Liver (tissue), 3 donors: ENCODE measurements around the gene C20orf202.

Experiments used
- GABPA ChIP-seq, 2 donors: IDR thresholded peaks in 1 of 2; conservative IDR thresholded peaks in 1 of 2; 2 replicates each; pipeline ENCODE4 v1.6.1; 2016; ENCODE audit warnings: antibody characterized with exemption in 2 of 2, mild to moderate bottlenecking in 1 of 2, moderate library complexity in 1 of 2
- JUND ChIP-seq, 2 donors: IDR thresholded peaks; 2 replicates each; pipeline ENCODE4 v1.6.1; 2016; ENCODE audit warnings: antibody characterized with exemption in 2 of 2
- RXRA ChIP-seq, 2 donors: IDR thresholded peaks; 2 replicates each; pipeline ENCODE4 v1.6.1; 2017 to 2018; ENCODE audit warnings: antibody characterized with exemption in 2 of 2, mild to moderate bottlenecking in 1 of 2
- SP1 ChIP-seq: IDR thresholded peaks from 2 replicates; pipeline ENCODE4 v1.6.1; 2018; ENCODE audit warnings: antibody characterized with exemption, mild to moderate bottlenecking
- TAF1 ChIP-seq: conservative IDR thresholded peaks from 2 replicates; pipeline ENCODE4 v1.6.1; 2016; ENCODE audit warnings: antibody characterized with exemption, mild to moderate bottlenecking
- YY1 ChIP-seq: IDR thresholded peaks from 2 replicates; pipeline ENCODE4 v1.6.1; 2016; ENCODE audit warnings: antibody characterized with exemption, mild to moderate bottlenecking
- TF ChIP-seq, protein P1 (sequence below): IDR thresholded peaks from 2 replicates; pipeline ENCODE4 v1.6.1; 2016; ENCODE audit warnings: antibody characterized with exemption
- TF ChIP-seq, protein P2 (sequence below): fragments of 150-350 bp; IDR thresholded peaks from 2 replicates; pipeline ENCODE4 v1.5.1; 2017; ENCODE audit warnings: improper control_type of control experiment, low read depth, low read length; ENCODE audit not compliant: missing input control
- TF ChIP-seq, protein P3 (sequence below): IDR thresholded peaks from 2 replicates; pipeline ENCODE4 v1.6.1; 2016; ENCODE audit warnings: antibody characterized with exemption
- TF ChIP-seq, protein P4 (sequence below): IDR thresholded peaks from 2 replicates; pipeline ENCODE4 v1.6.1; 2016; ENCODE audit warnings: antibody characterized with exemption, mild to moderate bottlenecking
- donor health status: healthy.
- donor health status: healthy.

DNA sequence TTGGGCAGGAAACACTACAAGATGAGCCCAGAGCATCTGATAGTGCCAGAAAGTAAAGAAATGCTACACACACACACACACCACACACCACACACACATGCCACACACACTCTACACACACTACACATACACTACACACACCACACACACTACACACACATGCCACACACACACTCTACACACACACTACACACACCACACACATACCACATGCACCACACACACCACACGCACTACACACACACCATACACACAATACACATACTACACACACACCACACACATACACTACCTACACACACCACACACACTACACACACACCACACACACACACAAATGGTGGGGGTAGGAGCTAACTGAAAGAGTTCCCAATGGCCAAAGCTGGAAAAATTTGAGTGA lies 14.9 kb upstream of the C20orf202 start:
- TF ChIP-seq, protein P1, sequence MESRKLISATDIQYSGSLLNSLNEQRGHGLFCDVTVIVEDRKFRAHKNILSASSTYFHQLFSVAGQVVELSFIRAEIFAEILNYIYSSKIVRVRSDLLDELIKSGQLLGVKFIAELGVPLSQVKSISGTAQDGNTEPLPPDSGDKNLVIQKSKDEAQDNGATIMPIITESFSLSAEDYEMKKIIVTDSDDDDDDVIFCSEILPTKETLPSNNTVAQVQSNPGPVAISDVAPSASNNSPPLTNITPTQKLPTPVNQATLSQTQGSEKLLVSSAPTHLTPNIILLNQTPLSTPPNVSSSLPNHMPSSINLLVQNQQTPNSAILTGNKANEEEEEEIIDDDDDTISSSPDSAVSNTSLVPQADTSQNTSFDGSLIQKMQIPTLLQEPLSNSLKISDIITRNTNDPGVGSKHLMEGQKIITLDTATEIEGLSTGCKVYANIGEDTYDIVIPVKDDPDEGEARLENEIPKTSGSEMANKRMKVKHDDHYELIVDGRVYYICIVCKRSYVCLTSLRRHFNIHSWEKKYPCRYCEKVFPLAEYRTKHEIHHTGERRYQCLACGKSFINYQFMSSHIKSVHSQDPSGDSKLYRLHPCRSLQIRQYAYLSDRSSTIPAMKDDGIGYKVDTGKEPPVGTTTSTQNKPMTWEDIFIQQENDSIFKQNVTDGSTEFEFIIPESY, result no peak
- TF ChIP-seq, protein P2, sequence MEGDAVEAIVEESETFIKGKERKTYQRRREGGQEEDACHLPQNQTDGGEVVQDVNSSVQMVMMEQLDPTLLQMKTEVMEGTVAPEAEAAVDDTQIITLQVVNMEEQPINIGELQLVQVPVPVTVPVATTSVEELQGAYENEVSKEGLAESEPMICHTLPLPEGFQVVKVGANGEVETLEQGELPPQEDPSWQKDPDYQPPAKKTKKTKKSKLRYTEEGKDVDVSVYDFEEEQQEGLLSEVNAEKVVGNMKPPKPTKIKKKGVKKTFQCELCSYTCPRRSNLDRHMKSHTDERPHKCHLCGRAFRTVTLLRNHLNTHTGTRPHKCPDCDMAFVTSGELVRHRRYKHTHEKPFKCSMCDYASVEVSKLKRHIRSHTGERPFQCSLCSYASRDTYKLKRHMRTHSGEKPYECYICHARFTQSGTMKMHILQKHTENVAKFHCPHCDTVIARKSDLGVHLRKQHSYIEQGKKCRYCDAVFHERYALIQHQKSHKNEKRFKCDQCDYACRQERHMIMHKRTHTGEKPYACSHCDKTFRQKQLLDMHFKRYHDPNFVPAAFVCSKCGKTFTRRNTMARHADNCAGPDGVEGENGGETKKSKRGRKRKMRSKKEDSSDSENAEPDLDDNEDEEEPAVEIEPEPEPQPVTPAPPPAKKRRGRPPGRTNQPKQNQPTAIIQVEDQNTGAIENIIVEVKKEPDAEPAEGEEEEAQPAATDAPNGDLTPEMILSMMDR, result no peak
- TF ChIP-seq SP1, result no peak
- TF ChIP-seq, protein P3, sequence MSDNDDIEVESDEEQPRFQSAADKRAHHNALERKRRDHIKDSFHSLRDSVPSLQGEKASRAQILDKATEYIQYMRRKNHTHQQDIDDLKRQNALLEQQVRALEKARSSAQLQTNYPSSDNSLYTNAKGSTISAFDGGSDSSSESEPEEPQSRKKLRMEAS, result no peak
- TF ChIP-seq, protein P4, sequence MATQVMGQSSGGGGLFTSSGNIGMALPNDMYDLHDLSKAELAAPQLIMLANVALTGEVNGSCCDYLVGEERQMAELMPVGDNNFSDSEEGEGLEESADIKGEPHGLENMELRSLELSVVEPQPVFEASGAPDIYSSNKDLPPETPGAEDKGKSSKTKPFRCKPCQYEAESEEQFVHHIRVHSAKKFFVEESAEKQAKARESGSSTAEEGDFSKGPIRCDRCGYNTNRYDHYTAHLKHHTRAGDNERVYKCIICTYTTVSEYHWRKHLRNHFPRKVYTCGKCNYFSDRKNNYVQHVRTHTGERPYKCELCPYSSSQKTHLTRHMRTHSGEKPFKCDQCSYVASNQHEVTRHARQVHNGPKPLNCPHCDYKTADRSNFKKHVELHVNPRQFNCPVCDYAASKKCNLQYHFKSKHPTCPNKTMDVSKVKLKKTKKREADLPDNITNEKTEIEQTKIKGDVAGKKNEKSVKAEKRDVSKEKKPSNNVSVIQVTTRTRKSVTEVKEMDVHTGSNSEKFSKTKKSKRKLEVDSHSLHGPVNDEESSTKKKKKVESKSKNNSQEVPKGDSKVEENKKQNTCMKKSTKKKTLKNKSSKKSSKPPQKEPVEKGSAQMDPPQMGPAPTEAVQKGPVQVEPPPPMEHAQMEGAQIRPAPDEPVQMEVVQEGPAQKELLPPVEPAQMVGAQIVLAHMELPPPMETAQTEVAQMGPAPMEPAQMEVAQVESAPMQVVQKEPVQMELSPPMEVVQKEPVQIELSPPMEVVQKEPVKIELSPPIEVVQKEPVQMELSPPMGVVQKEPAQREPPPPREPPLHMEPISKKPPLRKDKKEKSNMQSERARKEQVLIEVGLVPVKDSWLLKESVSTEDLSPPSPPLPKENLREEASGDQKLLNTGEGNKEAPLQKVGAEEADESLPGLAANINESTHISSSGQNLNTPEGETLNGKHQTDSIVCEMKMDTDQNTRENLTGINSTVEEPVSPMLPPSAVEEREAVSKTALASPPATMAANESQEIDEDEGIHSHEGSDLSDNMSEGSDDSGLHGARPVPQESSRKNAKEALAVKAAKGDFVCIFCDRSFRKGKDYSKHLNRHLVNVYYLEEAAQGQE, result no peak
- TF ChIP-seq TAF1, result no peak
- TF ChIP-seq RXRA (IDR thresholded peaks at IDR 0.05), result no peak
- TF ChIP-seq JUND (IDR thresholded peaks at IDR 0.05), result no peak
- TF ChIP-seq GABPA (IDR thresholded peaks at IDR 0.05 in 1 of 2, conservative IDR thresholded peaks at IDR 0.05 in 1 of 2), result no peak
- TF ChIP-seq YY1, result no peak
